IMR-90 (cell line): Measurements from ENCODE around the gene TRAIP. TPM values are rescaled to one million over a fixed set of nuclear protein-coding genes. Genes with fewer than 3 reads are reported as not detected.

Experiments used
- ATAC-seq: fragments of 200-7000 bp; cut with Tn5 transposase; 2 replicates; pipeline ENCODE4 v1.9.1; 2020; ENCODE audit warnings: low read depth, mild to moderate bottlenecking, moderate library complexity
- BruUV-seq: library from RNA; stranded (reverse); fragments of 400-500 nt; replicated peaks from 2 replicates; lab custom pipeline; 2021; lab: Mats Ljungman, UMichigan
- CTCF ChIA-PET: fragments of 300-600 bp; formaldehyde crosslinking; extraction: SDS; loops from one replicate; lab custom pipeline; 2021; ENCODE audit warnings: antibody characterized with exemption; lab: Yijun Ruan, JAX
- POLR2A ChIA-PET: fragments of 300-600 bp; sonication (Branson Sonifier 250); formaldehyde crosslinking; loops from one replicate; lab custom pipeline; 2022; ENCODE audit warnings: antibody characterized with exemption; ENCODE audit not compliant: unreplicated experiment; lab: Charles Lee
- DNase-seq: peaks from one replicate; pipeline ENCODE4 v3.0.0; 2013
- H2AFZ ChIP-seq: replicated peaks from 2 replicates; pipeline ENCODE3; 2013; ENCODE audit warnings: low read length, mild to moderate bottlenecking; ENCODE audit not compliant: poor library complexity
- H2AK5ac ChIP-seq: 2 replicates; pipeline ENCODE4 v1.6.1; 2013; ENCODE audit warnings: low read depth, low read length, inconsistent platforms
- H2AK9ac ChIP-seq: replicated peaks from 2 replicates; pipeline ENCODE3; 2013; ENCODE audit warnings: mild to moderate bottlenecking, low read depth, low read length, moderate library complexity; ENCODE audit not compliant: poor library complexity
- H2BK120ac ChIP-seq: 2 replicates; pipeline ENCODE4 v1.6.1; 2013; ENCODE audit warnings: low read depth, low read length, inconsistent platforms
- H2BK15ac ChIP-seq: 3 replicates; pipeline ENCODE4 v1.6.1; 2013; ENCODE audit warnings: low read depth, low read length, inconsistent platforms
- H2BK20ac ChIP-seq: 2 replicates; pipeline ENCODE4 v1.6.1; 2013; ENCODE audit warnings: low read depth, mild to moderate bottlenecking, inconsistent platforms, low read length, moderate library complexity
- H2BK5ac ChIP-seq: 2 replicates; pipeline ENCODE4 v1.6.1; 2013; ENCODE audit warnings: mild to moderate bottlenecking, low read depth, low read length, inconsistent platforms; ENCODE audit not compliant: poor library complexity, severe bottlenecking
- H3K14ac ChIP-seq: replicated peaks from 2 replicates; pipeline ENCODE4 v1.6.1; 2013; ENCODE audit warnings: low read depth, low read length, inconsistent platforms
- H3K18ac ChIP-seq: 2 replicates; pipeline ENCODE4 v1.6.1; 2013; ENCODE audit warnings: low read depth, low read length, control low read depth
- H3K23ac ChIP-seq: 2 replicates; pipeline ENCODE4 v1.6.1; 2013; ENCODE audit warnings: low read depth, low read length, inconsistent platforms
- H3K27ac ChIP-seq: 2 replicates; pipeline ENCODE4 v1.5.1; 2013; ENCODE audit warnings: mild to moderate bottlenecking, control low read depth, low read length; ENCODE audit not compliant: insufficient read depth
- H3K27me3 ChIP-seq: 2 replicates; pipeline ENCODE4 v1.6.1; 2013; ENCODE audit warnings: low read length; ENCODE audit not compliant: control insufficient read depth, insufficient read depth
- H3K36me3 ChIP-seq: 2 replicates; pipeline ENCODE4 v1.6.1; 2013; ENCODE audit warnings: low read length, mixed read lengths; ENCODE audit not compliant: control insufficient read depth, insufficient read depth
- H3K4ac ChIP-seq: 2 replicates; pipeline ENCODE4 v1.6.1; 2013; ENCODE audit warnings: low read depth, low read length, inconsistent platforms
- H3K4me1 ChIP-seq: 2 replicates; pipeline ENCODE4 v1.6.1; 2013; ENCODE audit warnings: low read length, mixed read lengths; ENCODE audit not compliant: control insufficient read depth, insufficient read depth
- H3K4me2 ChIP-seq: 2 replicates; pipeline ENCODE4 v1.6.1; 2013; ENCODE audit warnings: low read depth, mild to moderate bottlenecking, control low read depth, low read length, moderate library complexity
- H3K4me3 ChIP-seq: 2 replicates; pipeline ENCODE4 v1.5.1; 2013; ENCODE audit warnings: low read depth, mild to moderate bottlenecking, control low read depth, low read length, moderate library complexity; ENCODE audit not compliant: insufficient read depth
- H3K56ac ChIP-seq: 2 replicates; pipeline ENCODE4 v1.6.1; 2013; ENCODE audit warnings: low read length, inconsistent platforms; ENCODE audit not compliant: insufficient read depth; ENCODE audit errors: extremely low read depth
- H3K79me1 ChIP-seq, 2 experiments: 2 replicates each; pipeline ENCODE4 v1.6.1; 2013; ENCODE audit warnings: low read length in 2 of 2, inconsistent platforms in 1 of 2, low read depth in 1 of 2
- H3K9ac ChIP-seq: 2 replicates; pipeline ENCODE4 v1.6.1; 2013; ENCODE audit warnings: low read depth, low read length, control low read depth
- H3K9me1 ChIP-seq: 2 replicates; pipeline ENCODE4 v1.6.1; 2013; ENCODE audit warnings: low read length, inconsistent platforms; ENCODE audit not compliant: insufficient read depth
- H3K9me3 ChIP-seq: 2 replicates; pipeline ENCODE4 v1.6.1; 2013; ENCODE audit warnings: low read length; ENCODE audit not compliant: control insufficient read depth, insufficient read depth
- H4K20me1 ChIP-seq: 2 replicates; pipeline ENCODE4 v1.6.1; 2013; ENCODE audit warnings: low read length, inconsistent platforms; ENCODE audit not compliant: insufficient read depth
- H4K5ac ChIP-seq: 2 replicates; pipeline ENCODE4 v1.6.1; 2013; ENCODE audit warnings: mild to moderate bottlenecking, low read depth, low read length, control low read depth
- H4K8ac ChIP-seq, 2 experiments: 2 replicates each; pipeline ENCODE4 v1.6.1; 2013; ENCODE audit warnings: low read depth in 2 of 2, low read length in 2 of 2, control low read depth in 1 of 2, inconsistent platforms in 1 of 2
- H4K91ac ChIP-seq: 2 replicates; pipeline ENCODE4 v1.6.1; 2013; ENCODE audit warnings: low read depth, low read length, inconsistent platforms; ENCODE audit not compliant: insufficient read depth
- CEBPB ChIP-seq: IDR thresholded peaks from 2 replicates; pipeline ENCODE4 v1.6.1; 2012; ENCODE audit warnings: low read depth, low read length, improper control_type of control experiment
- CHD1 ChIP-seq: IDR thresholded peaks from 2 replicates; pipeline ENCODE4 v1.6.1; 2012; ENCODE audit warnings: low read depth, low read length, improper control_type of control experiment
- FOS ChIP-seq: fragments of 150-350 bp; IDR thresholded peaks from 2 replicates; pipeline ENCODE4 v1.6.1; 2016; ENCODE audit warnings: low read depth, low read length
- MAFK ChIP-seq: IDR thresholded peaks from 2 replicates; pipeline ENCODE4 v1.6.1; 2012; ENCODE audit warnings: low read depth, low read length, improper control_type of control experiment
- MAZ ChIP-seq: IDR thresholded peaks from 2 replicates; pipeline ENCODE4 v1.6.1; 2012; ENCODE audit warnings: low read depth, mild to moderate bottlenecking, low read length, improper control_type of control experiment, moderate library complexity, borderline replicate concordance
- MXI1 ChIP-seq: IDR thresholded peaks from 2 replicates; pipeline ENCODE4 v1.6.1; 2012; ENCODE audit warnings: low read depth, mild to moderate bottlenecking, low read length, moderate library complexity, borderline replicate concordance
- NFE2L2 ChIP-seq: fragments of 150-350 bp; IDR thresholded peaks from 2 replicates; pipeline ENCODE4 v1.6.1; 2016; ENCODE audit warnings: low read depth, mild to moderate bottlenecking, low read length
- RFX5 ChIP-seq: IDR thresholded peaks from 2 replicates; pipeline ENCODE4 v1.8.0; 2012; ENCODE audit warnings: low read depth, mild to moderate bottlenecking, low read length, moderate library complexity
- SMC3 ChIP-seq: fragments of 150-350 bp; IDR thresholded peaks from 2 replicates; pipeline ENCODE4 v1.6.1; 2016; ENCODE audit warnings: low read depth, mild to moderate bottlenecking, antibody characterized with exemption, low read length, moderate library complexity
- USF2 ChIP-seq: fragments of 150-350 bp; IDR thresholded peaks from 2 replicates; pipeline ENCODE4 v1.6.1; 2017; ENCODE audit warnings: mild to moderate bottlenecking, antibody characterized with exemption, low read length, low read depth
- WGBS, 2 experiments: methylation state at CpG; one replicate each; pipeline versions ENCODE4 v1.1.5 to v1.1.7; 2013; ENCODE audit warnings: missing lambda C conversion rate in 2 of 2; ENCODE audit not compliant: insufficient read length in 1 of 2; ENCODE audit errors: extremely low coverage in 2 of 2; 5-methylcytosine and 5-hydroxymethylcytosine counted together
- dilution Hi-C: fragments of 300-500 bp; cut with HindIII; formaldehyde crosslinking; loops from one replicate; pipeline ENCODE4 v1.14.3; 2018; ENCODE audit warnings: low sequenced_read_pairs; ENCODE audit not compliant: unreplicated experiment
- in situ Hi-C: fragments of 300-500 bp; cut with MboI; formaldehyde crosslinking; loops from 3 replicates; pipeline ENCODE4 v1.14.3; 2019; ENCODE audit warnings: low sequenced_read_pairs, inconsistent platforms, mixed read lengths
- intact Hi-C: fragments of 100-400 bp; cut with micrococcal nuclease; formaldehyde crosslinking; loops from 2 replicates; pipeline ENCODE4 v1.10.0; 2022
- polyA plus RNA-seq, 3 experiments: library from polyadenylated mRNA; depleted of rRNA; stranded (reverse); fragments of >200 nt; gene quantifications; 2 replicates each; pipeline ENCODE4 v1.2.3, GENCODE V29; 2012; ENCODE audit warnings: low replicate concordance in 1 of 3
- total RNA-seq: library from RNA; depleted of rRNA; stranded (reverse); fragments of >200 nt; gene quantifications from 2 replicates; pipeline ENCODE4 v1.2.3, GENCODE V29; 2012

Gene TRAIP
- total and polyA plus RNA-seq, 2 of the 4 experiments (the other 2 are of a cell fraction), result 6.3 to 9.2 TPM

GRCh38 chr3:49826016-49826415 is 30.3 kb downstream of the TRAIP start:
- Histone ChIP-seq H3K9me1 (no peaks in the 10 kb centered on the region), H3K4me2 (no peak overlapping the region), H3K4me3 (no peak overlapping the region), H3K9me3 (no peaks in the 10 kb centered on the region), H2BK120ac (no peak overlapping the region), H3K18ac (no peak overlapping the region), H3K9ac (no peak overlapping the region), H2AK9ac (no peak overlapping the region), H3K4me1 (no peaks in the 10 kb centered on the region), H2AFZ (peak overlapping the region; percentile 5), H3K27ac (no peak overlapping the region), H4K5ac (no peak overlapping the region), H2BK20ac (no peak overlapping the region), H4K20me1 (no peaks in the 10 kb centered on the region), H3K56ac (no peak overlapping the region), H3K36me3 (no peaks in the 10 kb centered on the region), H3K27me3 (no peaks in the 10 kb centered on the region), H3K79me1 (no peaks in the 10 kb centered on the region), H3K14ac (no peak overlapping the region), H2AK5ac (no peak overlapping the region), H2BK15ac (no peak overlapping the region), H2BK5ac (no peak overlapping the region), H3K23ac (no peak overlapping the region), H3K4ac (no peak overlapping the region), H4K91ac (no peak overlapping the region), H4K8ac (no peak overlapping the region)
- dilution Hi-C loops (no loop called here), in situ Hi-C loops (no loop called here), intact Hi-C loops (no loop called here)
- no peak for ATAC-seq
- ChIA-PET CTCF (interaction anchor here (0.9 to 1.9 kb wide), 2 partner anchors 13 to 22 kb away, joined by 4 to 5 read pairs; no protein-coding TSS in a partner anchor), POLR2A (no interaction called here)
- no CpG with 5 or more reads among the region's 6 CpGs for WGBS, 2 experiments
- no TSS peak for BruUV-seq
- DNase-seq, result no peak
- TF ChIP-seq CHD1 (no peak), MXI1 (no peak), USF2 (no peak), CEBPB (no peak), MAFK (no peak), SMC3 (no peak), FOS (no peak), RFX5 (no peak), MAZ (no peak), NFE2L2 (no peak)
